G401.6 (cell line): ENCODE results near the gene PLA2G1B.

Source experiments
- FAIRE-seq: peaks from 2 replicates; lab custom pipeline; 2012; peaks lifted over from hg19 to GRCh38; lab: Jason Lieb, UNC

PLA2G1B gene

GRCh38 chr12:120327593-120327992 lies at the start of gene PLA2G1B:
TSS of gene PLA2G1B (minus strand) at chr12:120327779. CDS start at chr12:120327753, 26 bp downstream.
- no peak for FAIRE-seq

- FAIRE-seq: no peak
Observed at GRCh38 chr12:120376934-120377572, 49.5 kb upstream of the PLA2G1B start.

GRCh38 chr12:120376416-120376815 lies 48.8 kb upstream of the PLA2G1B start:
- peak; percentile 11 for FAIRE-seq

- FAIRE-seq: peak; percentile 56
Observed at GRCh38 chr12:120376009-120376408, 48.4 kb upstream of the PLA2G1B start.

GRCh38 chr12:120373683-120374082 lies 46.1 kb upstream of the PLA2G1B start:
- FAIRE-seq: no peak

- FAIRE-seq: no peak
Observed at GRCh38 chr12:120370343-120371243, 43.0 kb upstream of the PLA2G1B start.

- FAIRE-seq: no peak
Observed at GRCh38 chr12:120369603-120370342, 42.2 kb upstream of the PLA2G1B start.

GRCh38 chr12:120368789-120369602 lies 41.4 kb upstream of the PLA2G1B start, which contains the start of gene MSI1:
TSS of gene MSI1 (minus strand) at chr12:120369164. CDS start at chr12:120369091, 73 bp downstream.
- no peak for FAIRE-seq

- no peak for FAIRE-seq
Observed at GRCh38 chr12:120367924-120368788, 40.6 kb upstream of the PLA2G1B start.

GRCh38 chr12:120367233-120367923 lies 39.8 kb upstream of the PLA2G1B start:
- FAIRE-seq: peak; percentile 77

- no peak for FAIRE-seq
Observed at GRCh38 chr12:120366845-120367232, 39.3 kb upstream of the PLA2G1B start.

GRCh38 chr12:120366341-120366705 lies 38.7 kb upstream of the PLA2G1B start:
- FAIRE-seq: no peak

GRCh38 chr12:120365675-120366340 lies 38.2 kb upstream of the PLA2G1B start:
- no peak for FAIRE-seq

GRCh38 chr12:120364487-120364886 lies 36.9 kb upstream of the PLA2G1B start:
- no peak for FAIRE-seq

- no peak for FAIRE-seq
Observed at GRCh38 chr12:120363274-120363855, 35.8 kb upstream of the PLA2G1B start.

- no peak for FAIRE-seq
Observed at GRCh38 chr12:120362516-120363273, 35.1 kb upstream of the PLA2G1B start.

GRCh38 chr12:120361506-120362208 lies 34.1 kb upstream of the PLA2G1B start:
- FAIRE-seq: peak; percentile 56

GRCh38 chr12:120359128-120359527 lies 31.5 kb upstream of the PLA2G1B start:
- no peak for FAIRE-seq
